Mucosa of gallbladder (tissue), 1 donor: ENCODE results near the gene OLFM1. TPM values are rescaled to one million over a fixed set of nuclear protein-coding genes. Genes with fewer than 3 reads are reported as not detected.
"Not testable (repeated sequence)": the region's sequence is repeated elsewhere in the genome, so short reads cannot be mapped to it uniquely, and the experiment has no call there.

ENCODE experiments used
- DNase-seq: peaks from one replicate; pipeline ENCODE4 v3.0.0-alpha.2; 2020; ENCODE audit warnings: low spot score
- total RNA-seq: library from RNA; stranded (reverse); gene quantifications from one replicate; pipeline ENCODE4 v1.2.1, GENCODE V29; 2021
- donor health status: DM: no; HTN: no; CAD: no.

Gene OLFM1
- total RNA-seq, 1 donor from 2014 or later, result 13.4 TPM

GRCh38 chr9:135060461-135061116 lies 26.9 kb upstream of the OLFM1 start:
- DNase-seq, result no peak

GRCh38 chr9:135061441-135061840 lies 26.0 kb upstream of the OLFM1 start:
- no peak for DNase-seq

- DNase-seq, result no peak
Observed at GRCh38 chr9:135062254-135062653, 25.2 kb upstream of the OLFM1 start.

GRCh38 chr9:135063466-135063865 lies 24.0 kb upstream of the OLFM1 start:
- not testable (repeated sequence) for DNase-seq

GRCh38 chr9:135063888-135064287 lies 23.6 kb upstream of the OLFM1 start:
- DNase-seq, result not testable (repeated sequence)

GRCh38 chr9:135065151-135065550 lies 22.3 kb upstream of the OLFM1 start:
- DNase-seq, result no peak

- no peak for DNase-seq
Observed at GRCh38 chr9:135065804-135066203, 21.7 kb upstream of the OLFM1 start.

- no peak for DNase-seq
Observed at GRCh38 chr9:135066291-135066690, 21.2 kb upstream of the OLFM1 start.

- DNase-seq, result no peak
Observed at GRCh38 chr9:135067096-135067710, 20.3 kb upstream of the OLFM1 start.

GRCh38 chr9:135068776-135069415 lies 18.6 kb upstream of the OLFM1 start:
- no peak for DNase-seq

GRCh38 chr9:135069558-135070197 lies 17.8 kb upstream of the OLFM1 start:
- no peak for DNase-seq

GRCh38 chr9:135070198-135070951 lies 17.1 kb upstream of the OLFM1 start:
- no peak for DNase-seq

- no peak for DNase-seq
Observed at GRCh38 chr9:135070964-135071735, 16.3 kb upstream of the OLFM1 start.

- no peak for DNase-seq
Observed at GRCh38 chr9:135073081-135073740, 14.3 kb upstream of the OLFM1 start.

GRCh38 chr9:135073741-135074305 lies 13.6 kb upstream of the OLFM1 start:
- DNase-seq, result no peak

GRCh38 chr9:135074354-135075233 lies 12.9 kb upstream of the OLFM1 start:
- no peak for DNase-seq

- DNase-seq, result peak; percentile 19
Observed at GRCh38 chr9:135075234-135076142, 12.0 kb upstream of the OLFM1 start.
